Activated T-cell treated with anti-CD3 and anti-CD28 coated beads for 24 hours (primary cell): Measurements from ENCODE around the gene ZC3H4.
A peak's percentile ranks its signal among the peaks of the same experiment; 100 is the strongest.

ENCODE experiments used
- DNase-seq: peaks from one replicate; pipeline ENCODE4 v3.0.0-alpha.2; 2020; ENCODE audit warnings: low read depth

ZC3H4 gene

DNA sequence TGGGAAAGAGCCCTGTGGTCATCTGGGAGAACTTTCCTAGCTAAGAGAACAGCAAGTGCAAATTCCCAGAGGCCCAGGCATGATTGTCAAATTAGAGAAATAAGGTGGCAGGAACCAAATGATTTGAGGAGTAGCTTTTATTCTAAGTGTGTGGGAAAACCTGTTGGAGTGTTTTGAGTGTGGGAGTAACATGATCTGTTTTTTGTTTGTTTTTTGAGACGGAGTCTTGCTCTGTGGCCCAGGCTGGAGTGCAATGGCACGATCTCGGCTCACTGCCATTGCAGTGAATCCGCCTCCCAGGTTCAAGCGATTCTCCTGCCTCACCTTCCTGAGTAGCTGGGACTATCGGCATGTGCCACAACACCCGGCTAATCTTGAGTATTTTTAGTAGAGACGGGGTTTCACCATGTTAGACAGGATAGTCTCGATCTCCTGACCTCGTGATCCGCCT, 19.5 kb upstream of the ZC3H4 start:
- DNase-seq: no peak

DNA sequence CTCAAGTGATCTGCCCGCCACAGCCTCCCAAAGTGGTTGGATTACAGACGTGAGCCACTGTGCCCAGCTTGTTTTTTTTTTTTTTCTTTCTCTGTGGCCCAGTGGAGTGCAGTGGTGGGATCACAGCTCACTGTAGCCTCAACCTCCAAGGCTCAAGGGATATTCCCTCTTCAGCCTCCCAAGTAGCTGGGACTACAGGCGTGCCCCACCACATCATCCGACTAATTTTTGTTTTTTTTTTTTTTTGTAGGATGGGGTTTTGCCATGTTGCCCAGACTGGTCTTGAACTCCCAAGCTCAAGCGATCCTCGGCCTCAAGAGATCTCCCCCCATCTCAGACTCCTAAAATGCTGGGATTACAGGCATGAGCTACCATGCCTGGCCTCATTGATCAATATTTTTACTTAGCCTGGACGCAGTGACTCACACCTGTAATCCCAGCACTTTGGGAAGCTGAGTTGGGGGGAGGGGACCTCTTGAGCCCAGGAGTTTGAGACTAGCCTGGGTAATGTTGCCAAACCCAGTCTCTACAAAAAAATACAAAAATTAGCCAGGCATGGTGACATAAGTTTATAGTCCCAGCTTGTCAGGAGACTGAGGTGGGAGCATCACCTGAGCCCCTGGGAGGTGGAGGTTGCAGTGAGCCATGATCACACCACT, 18.7 kb upstream of the ZC3H4 start:
- no peak for DNase-seq

DNA sequence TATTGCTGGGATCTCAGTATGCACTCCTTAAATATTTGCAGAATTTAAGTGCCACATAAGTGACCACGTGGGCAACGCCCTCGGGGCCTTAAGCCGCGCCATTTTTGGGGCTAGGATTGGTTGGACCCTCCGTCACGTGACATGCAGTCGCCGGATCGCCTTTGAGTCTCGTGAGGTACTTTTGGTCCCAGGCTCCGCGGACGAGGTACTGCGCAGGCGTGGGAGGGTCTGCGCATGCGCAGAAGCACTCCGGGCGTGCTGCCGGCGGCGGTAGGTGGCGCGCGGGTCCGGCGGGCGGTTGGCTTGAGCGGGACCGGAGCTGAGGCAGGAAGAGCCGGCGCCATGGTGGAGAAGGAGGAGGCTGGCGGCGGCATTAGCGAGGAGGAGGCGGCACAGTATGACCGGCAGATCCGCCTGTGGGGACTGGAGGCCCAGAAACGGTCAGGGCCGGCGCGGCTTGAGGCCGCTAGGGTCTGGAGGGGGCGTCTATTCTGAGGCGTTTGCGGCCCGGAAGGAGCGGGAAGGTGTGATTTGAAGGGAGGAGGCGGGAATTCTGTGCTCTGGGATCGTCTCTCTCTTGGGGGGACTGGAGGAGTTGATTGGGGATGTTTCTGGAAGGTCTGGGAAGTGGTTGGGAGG, 17.1 kb upstream of the ZC3H4 start, which contains the start of gene SAE1:
TSS of gene SAE1 (plus strand) at position 247 of the 639 bp plus-strand sequence. CDS start at position 343, 96 bp downstream.
- DNase-seq: peak; percentile 92

DNA sequence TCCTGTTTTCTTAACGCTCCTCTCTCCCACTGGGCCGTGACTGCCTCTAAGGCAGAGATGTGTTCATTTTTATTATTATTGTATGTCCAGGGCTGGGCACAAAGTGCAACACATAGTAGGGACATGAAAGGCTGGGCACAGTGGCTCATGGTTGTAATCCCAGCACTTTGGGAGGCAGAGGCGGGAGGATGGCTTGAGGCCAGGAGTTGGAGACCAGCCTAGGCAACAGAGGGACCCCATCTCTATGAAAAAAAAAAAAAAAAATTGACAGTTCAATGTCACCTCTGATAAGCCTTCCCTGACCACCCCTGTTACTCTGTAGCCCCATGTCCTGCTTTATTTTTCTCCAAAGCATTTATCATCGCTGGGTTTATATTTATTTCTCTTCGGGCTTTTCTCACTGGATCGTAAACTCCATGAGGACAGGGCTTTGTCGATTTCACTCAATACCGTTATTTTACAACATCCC, 16.6 kb upstream of the ZC3H4 start:
- no peak for DNase-seq

DNA sequence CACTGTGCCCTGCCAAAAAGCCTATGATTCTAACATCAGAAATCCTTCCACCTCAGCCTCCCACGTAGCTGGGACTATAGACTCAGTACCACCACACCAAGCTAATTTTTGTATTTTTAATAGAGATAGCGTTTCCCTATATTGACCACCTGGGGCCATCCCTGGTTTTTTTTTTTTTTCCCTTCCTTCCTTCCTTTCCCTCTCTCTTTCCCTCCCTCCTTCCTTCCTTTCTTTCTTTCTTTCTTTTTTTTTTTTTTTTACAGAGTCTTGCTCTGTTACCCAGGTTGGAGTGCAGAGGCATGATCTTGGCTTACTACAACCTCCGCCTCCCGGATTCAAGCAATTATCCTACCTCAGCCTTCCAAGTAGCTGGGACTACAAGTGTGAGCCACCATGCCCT, 16.0 kb upstream of the ZC3H4 start:
- DNase-seq: no peak

DNA sequence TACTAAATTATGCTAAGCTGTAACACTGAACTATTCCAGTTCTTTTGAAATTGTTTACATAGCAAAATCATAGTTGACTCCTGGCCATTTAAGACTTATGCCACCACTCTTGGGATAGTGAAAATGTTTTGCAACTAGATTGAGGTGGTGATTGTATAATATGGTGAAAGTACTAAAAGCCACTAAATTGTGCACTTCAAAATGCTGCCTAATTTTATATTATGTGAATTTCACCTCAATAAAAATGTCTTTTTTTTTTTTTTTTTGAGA, 12.0 kb upstream of the ZC3H4 start:
- no peak for DNase-seq

DNA sequence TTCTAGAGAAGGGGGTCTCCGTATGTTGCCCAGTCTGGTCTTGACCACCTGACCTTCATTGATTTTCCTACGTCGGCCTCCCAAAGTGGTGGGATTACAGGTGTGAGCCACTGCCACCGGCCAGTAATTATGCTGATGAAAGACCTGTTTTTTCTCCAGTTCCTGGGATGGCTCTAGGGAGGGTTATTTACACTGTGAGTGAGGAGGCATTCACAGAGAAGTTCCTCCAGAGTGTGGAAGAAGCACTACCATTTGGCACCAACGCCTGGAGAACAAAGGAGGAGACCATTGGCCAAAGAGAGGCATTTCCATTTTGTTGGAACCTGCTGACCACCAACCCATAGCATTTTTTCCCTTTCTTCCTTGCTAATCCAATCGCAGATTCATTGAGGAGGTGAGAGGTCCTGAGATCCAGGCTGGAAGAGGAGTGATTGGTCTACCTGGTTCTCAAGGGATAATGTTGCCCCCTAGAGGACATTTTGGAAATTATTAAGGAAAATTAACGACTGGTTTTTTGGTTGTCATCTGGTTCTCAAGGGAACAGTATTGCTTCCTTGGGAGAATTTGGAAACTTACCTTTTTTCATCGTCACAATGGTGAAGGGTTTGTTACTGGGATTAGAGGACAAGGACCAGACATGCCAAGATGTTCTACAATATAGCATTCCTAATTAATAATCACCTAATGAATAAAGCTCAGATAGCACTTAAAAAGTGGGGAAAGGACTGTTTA, 11.5 kb upstream of the ZC3H4 start:
- no peak for DNase-seq

DNA sequence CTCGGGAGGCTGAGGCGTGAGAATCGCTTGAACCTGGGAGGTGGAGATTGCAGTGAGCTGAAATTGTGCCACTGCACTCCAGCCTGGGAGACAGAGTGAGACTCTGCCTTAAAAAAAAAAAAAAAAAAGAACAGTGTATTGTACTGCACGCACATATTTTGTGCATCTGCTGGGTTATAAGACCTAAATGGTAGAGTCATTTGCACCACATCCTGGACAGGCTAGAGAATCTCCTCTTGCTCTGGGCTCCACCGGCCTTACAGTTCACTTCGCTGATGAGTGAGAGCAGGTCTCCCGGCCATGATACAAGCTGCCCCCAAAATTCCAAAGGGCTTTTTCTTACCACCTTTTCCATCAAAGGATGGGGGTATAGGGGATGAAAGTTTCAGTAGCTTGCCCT, 9.8 kb upstream of the ZC3H4 start:
- DNase-seq: no peak

DNA sequence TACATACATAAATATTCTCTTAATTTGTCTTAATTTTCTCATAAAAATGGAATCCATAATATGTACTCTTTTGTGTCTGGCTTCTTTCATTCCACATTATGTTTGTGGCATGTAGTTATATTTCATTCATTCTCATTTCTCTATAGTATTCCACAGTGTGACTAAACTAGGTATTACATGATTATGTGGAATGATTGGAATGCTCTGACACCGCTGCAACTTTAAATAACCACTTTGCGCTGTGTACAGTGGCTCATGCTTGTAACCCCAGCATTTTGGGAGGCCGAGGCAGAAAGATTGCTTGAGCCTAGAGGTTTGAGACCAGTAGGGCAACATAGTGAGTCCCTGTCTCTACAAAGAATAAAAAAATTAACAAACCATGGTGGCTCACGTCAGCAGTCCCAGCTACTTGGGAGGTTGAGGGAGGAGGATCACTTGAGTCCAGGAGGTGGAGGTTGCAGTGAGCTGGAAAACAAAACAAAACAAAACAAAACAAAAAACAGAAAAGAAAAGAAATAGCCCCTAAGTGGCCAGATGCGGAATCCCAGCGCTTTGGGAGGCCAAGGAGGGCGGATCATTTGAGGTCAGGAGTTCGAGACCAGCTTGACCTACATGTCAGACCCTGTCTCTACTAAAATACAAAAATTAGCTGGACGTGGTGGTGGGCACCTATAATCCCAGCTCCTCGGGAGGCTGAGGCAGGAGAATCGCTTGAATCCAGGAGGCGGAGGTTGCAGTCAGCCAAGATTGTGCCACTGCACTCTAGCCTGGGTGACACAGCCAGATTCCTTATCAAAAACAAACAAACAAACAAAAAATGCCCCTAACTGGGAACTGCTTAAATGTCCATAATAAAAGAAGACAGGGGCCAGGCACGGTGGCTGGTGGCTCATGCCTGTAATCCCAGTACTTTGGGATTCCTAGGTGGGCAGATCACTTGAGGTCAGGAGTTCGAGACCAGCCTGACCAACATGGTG, 9.1 kb upstream of the ZC3H4 start:
- DNase-seq: no peak

DNA sequence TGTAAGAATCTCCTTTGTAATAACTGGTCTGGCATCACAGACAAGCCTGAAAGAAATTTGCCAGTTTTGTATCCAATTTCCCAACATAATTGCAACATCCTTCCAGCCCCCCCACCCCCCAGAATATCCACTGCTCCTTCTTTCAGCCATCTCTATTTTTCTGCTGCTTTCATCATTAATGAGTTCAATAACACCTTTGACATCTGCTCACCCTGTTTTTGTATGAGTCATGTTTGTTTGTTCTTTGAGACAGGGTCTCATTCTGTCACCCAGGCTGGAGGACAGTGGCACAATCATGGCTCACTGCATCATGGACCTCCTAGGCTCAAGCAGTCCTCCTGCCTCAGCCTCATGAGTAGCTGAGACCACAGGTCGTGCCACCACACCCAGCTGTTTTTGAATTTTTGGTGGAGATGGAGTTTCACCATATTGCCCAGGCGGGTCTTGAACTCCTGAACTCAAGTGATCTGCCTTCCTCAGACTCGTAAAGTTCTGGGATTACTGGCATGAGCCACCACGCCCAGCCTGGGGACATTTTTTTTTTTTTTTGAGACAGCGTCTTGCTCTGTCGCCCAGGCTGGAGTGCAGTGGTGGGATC, 7.0 kb upstream of the ZC3H4 start:
- DNase-seq: no peak

DNA sequence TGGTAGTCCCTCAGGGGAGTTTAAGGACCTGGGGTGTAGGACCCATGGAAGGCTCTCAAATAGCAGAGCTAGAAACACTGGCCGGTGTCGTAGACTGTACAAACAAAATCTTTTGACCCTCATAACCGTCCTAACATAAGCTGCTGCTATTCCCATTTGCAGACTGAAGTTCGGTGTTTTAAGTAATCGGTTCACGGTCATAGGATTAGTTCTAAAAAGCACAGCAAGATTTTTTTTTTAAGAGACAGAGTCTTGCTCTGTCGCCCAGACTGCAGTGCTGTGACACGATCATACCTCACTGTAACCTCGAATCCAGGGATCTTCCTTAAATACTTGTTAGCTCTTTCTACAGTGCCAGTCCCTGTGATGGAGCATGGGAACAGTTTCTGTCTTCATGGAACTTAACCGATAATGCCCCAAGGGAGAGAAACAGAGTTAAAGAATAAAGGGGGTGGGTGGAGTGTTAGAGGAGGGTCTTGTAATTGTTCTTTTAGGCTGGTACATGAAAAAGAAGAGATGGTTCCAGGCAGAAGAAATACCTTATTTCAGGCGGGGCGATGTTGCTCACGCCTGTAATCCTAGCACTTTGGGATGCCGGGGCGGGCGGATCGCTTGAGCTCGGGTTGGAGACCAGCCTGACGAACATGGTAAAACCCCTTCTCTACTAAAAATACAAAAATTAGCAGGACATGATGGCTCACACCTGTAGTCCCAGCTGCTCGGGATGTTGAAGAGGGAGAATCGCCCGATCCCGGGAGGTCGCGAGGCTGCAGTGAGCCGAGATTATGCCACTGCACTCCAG, 475 bp upstream of the ZC3H4 start:
- DNase-seq: no peak

DNA sequence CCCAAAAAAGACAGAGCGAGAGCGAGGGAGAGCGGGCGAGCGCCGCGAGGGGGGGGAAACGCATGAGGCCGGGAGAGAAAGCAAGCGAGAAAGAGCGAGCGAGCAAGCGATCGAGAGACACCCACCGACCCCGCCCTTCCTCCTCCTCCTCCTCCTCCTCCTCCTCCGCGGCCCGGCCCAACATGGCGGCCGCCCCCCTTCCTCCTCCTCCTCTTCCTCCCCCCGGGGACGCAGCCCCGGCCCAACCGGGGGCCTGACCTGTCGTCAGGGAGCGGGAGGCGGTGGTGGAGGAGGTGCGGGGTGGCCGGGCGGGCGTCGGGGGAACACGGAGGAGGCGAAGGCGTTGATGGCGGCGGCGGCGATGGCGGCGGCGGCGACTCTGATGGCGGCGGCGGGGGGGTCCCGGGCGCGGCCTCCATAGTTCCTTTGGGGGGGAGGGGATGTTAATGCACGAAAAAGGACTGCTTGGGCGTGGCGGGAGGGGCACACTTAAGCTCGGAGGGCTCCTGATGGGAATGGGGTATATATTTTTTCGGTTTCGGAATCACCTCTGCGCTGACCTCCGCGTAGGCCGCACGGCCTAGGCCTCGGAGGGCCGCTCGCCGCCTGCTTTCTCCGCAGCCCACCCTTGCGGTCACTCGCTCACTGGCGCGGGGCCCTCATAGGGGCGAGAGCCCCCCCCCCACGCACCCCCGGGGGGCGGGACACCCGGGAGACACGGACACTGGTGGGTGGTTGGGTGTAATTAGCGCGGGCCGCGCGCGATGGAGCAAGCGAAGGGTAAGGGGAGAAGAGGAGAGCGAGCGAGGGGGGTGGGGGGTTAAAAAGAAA, 1.2 kb downstream of the ZC3H4 start:
- DNase-seq: peak; percentile 77

DNA sequence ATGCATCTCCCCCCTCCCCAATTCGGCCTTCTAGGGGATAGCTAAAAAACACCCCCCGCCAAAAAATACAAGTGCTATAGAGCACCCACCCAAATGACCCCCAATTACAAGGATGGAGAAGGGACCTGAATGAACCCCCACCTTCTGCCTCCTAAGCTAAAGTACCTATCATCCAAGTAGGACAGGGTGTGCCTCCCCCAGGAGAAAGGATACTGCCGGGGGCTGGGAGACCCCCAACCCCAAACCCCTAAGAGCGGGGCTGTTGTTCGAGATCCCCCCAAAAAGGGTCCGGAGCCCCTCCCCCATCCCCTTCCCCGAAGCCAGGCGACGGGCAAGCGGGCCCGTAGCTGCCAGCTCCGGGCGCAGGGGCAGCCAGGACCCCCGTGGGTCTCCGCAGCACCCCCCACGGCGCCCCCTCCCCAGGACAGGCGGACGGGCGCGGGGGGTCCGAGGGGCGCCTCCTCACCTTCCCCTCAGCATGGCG, 1.9 kb downstream of the ZC3H4 start:
- no peak for DNase-seq

DNA sequence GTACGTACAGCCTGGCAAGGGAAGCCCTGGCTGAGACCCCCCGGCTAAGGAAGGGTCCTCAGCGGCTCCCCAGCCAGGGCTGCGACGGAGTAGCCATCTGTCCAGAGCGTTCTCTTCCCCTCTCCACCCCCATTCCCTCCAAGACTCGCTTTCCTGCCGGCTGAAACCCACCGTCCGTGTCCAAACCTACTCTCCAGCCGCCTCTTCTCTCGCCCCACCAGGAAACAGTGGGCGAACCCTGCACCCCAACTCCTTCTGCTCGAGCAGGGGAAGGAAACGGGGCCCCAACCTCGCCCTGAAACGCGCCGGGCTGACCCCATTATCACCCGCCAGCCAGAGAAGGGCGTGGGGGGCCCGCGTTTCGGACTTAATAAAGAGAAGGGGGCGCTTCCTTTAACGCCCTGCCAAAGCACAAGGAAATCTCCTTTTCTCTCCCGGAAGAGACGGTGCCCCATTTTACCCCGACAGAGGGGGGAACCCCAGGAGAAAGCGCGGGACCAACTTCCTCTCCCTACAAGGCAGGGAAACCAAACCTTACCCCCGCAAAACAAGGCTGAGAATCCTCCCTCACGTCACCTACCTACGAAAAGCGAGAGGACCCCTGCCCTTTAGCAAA, 2.5 kb downstream of the ZC3H4 start:
- DNase-seq: peak; percentile 53

DNA sequence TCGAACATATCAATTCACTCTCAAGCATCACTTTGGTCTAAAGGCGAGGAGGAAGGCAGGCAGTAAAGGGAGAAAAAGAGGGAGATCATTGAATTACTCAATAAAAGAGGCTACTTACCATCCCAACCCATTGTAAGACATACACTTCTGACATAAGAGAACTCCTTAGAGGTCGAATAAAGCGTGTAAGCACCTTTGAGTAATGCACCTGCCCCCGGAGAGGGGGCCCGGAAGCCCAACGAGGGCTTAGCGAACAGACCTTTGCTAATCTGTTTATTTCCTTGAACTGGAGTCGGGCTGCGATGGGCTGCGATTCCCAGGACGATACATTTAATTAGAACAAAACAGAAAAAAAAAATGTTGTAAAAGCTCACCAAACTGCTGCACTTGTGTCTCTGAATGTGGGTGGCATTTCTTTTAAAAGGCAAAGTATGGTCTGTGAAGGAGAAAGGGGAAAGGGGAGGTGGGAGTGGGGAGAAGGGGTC, 3.0 kb downstream of the ZC3H4 start:
- DNase-seq: peak; percentile 36

DNA sequence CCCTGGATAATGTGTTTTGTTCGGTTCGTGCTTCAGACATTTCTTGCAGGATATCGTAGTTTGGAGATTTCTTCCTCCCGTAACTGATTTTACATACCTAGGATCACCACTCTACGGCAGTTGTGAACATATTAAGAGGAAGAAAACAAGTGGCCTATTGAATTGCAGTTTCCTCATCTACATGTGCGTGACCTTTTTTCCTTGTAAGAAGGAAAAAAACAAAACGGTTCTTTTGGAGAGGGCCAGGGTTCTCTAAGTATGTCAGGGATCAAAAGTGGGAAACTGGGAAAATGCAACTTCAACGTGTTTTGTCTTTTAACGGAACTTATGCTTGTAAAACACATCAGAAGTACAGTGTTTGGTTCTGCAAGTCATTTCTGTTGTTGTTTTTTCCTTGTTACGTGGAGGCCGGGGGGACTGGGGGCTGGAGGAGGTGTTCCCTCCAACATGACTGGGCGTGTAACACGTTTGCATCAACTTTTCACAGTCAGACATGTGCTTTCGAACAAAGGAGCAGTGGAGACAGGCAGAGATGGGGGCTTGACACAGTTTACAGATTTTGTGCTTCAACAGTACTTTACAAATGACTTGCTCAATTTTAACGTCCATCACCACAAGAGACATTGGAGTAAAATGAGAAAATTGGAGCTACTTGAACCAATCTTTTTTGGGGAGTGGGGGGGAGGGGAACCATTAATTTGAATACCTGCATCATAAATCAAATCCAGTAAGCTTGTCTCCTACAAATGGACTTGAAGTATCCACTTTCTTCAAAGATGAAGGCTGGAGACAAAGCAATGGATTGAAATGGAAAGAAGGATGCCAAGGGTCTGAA, 3.8 kb downstream of the ZC3H4 start:
- DNase-seq: peak; percentile 59

DNA sequence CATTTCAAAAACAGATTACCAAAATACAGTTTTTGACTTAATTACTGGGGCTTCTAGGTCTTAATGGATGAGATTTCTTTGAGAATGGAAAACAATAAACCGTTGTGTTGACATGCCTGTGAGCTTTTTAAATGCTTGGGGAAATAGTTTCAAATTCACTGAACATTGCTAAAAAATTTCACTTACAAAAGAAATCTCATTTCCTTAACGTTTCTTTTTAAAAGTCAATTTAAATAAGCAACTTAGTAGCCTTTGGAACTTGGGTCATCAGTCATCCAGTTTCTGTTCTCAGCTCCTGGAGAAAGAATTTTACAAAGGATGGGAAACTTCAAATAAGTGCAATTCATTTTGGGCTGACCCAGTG, 4.4 kb downstream of the ZC3H4 start:
- DNase-seq: no peak
